Activated T-helper 1 cell treated with anti-CD3 and anti-CD28 coated beads, Interleukin-12 subunit alpha, Interleukin-12 subunit beta, Interleukin-2, Interleukin-4 antibody, amounts not matched to agents 30 ng/mL and 10 ng/mL and 1 ng/mL, durations not matched to agents 14 hours and 24 hours and 36 hours (primary cell): Measurements from ENCODE around the gene LRRC8A. TPM values are rescaled to one million over a fixed set of nuclear protein-coding genes. Genes with fewer than 3 reads are reported as not detected.
A peak's percentile ranks its signal among the peaks of the same experiment; 100 is the strongest.
"Not testable (repeated sequence)": the region's sequence is repeated elsewhere in the genome, so short reads cannot be mapped to it uniquely, and the experiment has no call there.

Source experiments
- DNase-seq: peaks from one replicate; pipeline ENCODE4 v3.0.0; 2021; ENCODE audit warnings: low spot score
- H3K27ac Mint-ChIP-seq: one replicate; pipeline ENCODE4 v1.8.0; 2021; ENCODE audit warnings: mild to moderate bottlenecking, mixed read lengths
- H3K27me3 Mint-ChIP-seq: one replicate; pipeline ENCODE4 v1.8.0; 2022; ENCODE audit warnings: mild to moderate bottlenecking, moderate library complexity, mixed read lengths; ENCODE audit not compliant: insufficient read depth
- H3K36me3 Mint-ChIP-seq: one replicate; pipeline ENCODE4 v1.8.0; 2021; ENCODE audit warnings: low read depth, mixed read lengths
- H3K4me1 Mint-ChIP-seq: one replicate; pipeline ENCODE4 v1.8.0; 2021; ENCODE audit warnings: low read depth, mixed read lengths
- H3K4me3 Mint-ChIP-seq: one replicate; pipeline ENCODE4 v1.8.0; 2021; ENCODE audit warnings: mild to moderate bottlenecking, moderate library complexity, mixed read lengths
- H3K9me3 Mint-ChIP-seq: one replicate; pipeline ENCODE4 v1.8.0; 2021; ENCODE audit warnings: mixed read lengths
- intact Hi-C: fragments of 100-400 bp; cut with micrococcal nuclease; formaldehyde crosslinking; loops from one replicate; pipeline ENCODE4 v1.15.1; 2024
- total RNA-seq: library from RNA; stranded (reverse); gene quantifications from 2 replicates; pipeline ENCODE4 v1.2.3, GENCODE V29; 2022

LRRC8A gene
- total RNA-seq, 1 donor from 2014 or later: 32.9 TPM

- H3K27ac Mint-ChIP-seq: peak overlapping the region; percentile 99
- no peak for DNase-seq
- no peaks in the 10 kb centered on the region for H3K9me3 Mint-ChIP-seq
- peaks cover 15% of the 10 kb centered on the region for H3K36me3 Mint-ChIP-seq
- intact Hi-C loops: loop anchor here (2.0 to 10.0 kb wide), 5 partner anchors 135 to 394 kb away; partner anchors contain the start of genes DOLPP1, PKN3, SPTAN1 and ZDHHC12
- no peaks in the 10 kb centered on the region for H3K27me3 Mint-ChIP-seq
- peaks cover 28% of the 10 kb centered on the region for H3K4me1 Mint-ChIP-seq
- H3K4me3 Mint-ChIP-seq: peak overlapping the region; percentile 98
Observed at GRCh38 chr9:128945798-128946501, 64.0 kb downstream of the LRRC8A start.

- Mint-ChIP-seq H3K27ac (peak overlapping the region; percentile 99), H3K4me3 (peak overlapping the region; percentile 98), H3K4me1 (peaks cover 36% of the 10 kb centered on the region), H3K36me3 (peaks cover 17% of the 10 kb centered on the region), H3K9me3 (no peaks in the 10 kb centered on the region), H3K27me3 (no peaks in the 10 kb centered on the region)
- intact Hi-C loops: loop anchor here (1.0 to 10.0 kb wide), 13 partner anchors 44 to 490 kb away; partner anchors contain the start of genes CRAT, DOLPP1, ENDOG and LRRC8A
- peak; percentile 12 for DNase-seq
Observed at GRCh38 chr9:128946571-128947276, 64.8 kb downstream of the LRRC8A start.

DNA sequence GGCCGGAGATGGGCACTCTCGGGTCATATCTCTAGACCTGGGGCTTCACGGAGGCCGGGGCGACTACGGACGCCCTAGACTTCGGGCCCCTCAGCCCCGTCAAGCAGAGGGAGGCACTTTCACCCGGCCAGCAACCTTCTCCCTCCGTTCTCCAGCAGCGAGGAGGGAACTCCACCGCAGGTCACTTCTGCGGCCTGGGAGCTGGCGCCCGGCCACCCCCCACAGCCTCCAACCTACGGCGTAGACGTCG, 65.3 kb downstream of the LRRC8A start:
- Mint-ChIP-seq H3K9me3 (no peaks in the 10 kb centered on the region), H3K4me3 (peak overlapping the region; percentile 98), H3K27me3 (no peaks in the 10 kb centered on the region), H3K4me1 (peaks cover 36% of the 10 kb centered on the region), H3K27ac (peak overlapping the region; percentile 99), H3K36me3 (peaks cover 17% of the 10 kb centered on the region)
- no peak for DNase-seq
- intact Hi-C loops: loop anchor here (1.0 to 10.0 kb wide), 13 partner anchors 45 to 491 kb away; partner anchors contain the start of genes CRAT, DOLPP1, ENDOG and LRRC8A

GRCh38 chr9:128947527-128948301, 65.8 kb downstream of the LRRC8A start, which contains the start of the genes DOLK and NUP188:
DOLK (minus strand) TSS chr9:128947603; CDS start chr9:128947303, 300 bp downstream.
NUP188 (plus strand) TSS chr9:128947699; CDS start chr9:128947720, 21 bp downstream.
- intact Hi-C loops: loop anchor here (1.0 to 10.0 kb wide), 16 partner anchors 45 to 625 kb away; partner anchors contain the start of genes COQ4, CRAT, DOLPP1 and ENDOG
- Mint-ChIP-seq H3K9me3 (no peaks in the 10 kb centered on the region), H3K27me3 (no peaks in the 10 kb centered on the region), H3K36me3 (peaks cover 19% of the 10 kb centered on the region), H3K27ac (peak within 1 kb of the TSS; percentile 99), H3K4me1 (peaks cover 38% of the 10 kb centered on the region), H3K4me3 (peak within 1 kb of the TSS; percentile 98)
- peak; percentile 99 for DNase-seq

GRCh38 chr9:128961403-128961802, 79.5 kb downstream of the LRRC8A start:
- peaks cover 23% of the 10 kb centered on the region for H3K36me3 Mint-ChIP-seq
- intact Hi-C loops: not testable (repeated sequence)

More at GRCh38 chr9:128961403-128961802, 79.5 kb downstream of the LRRC8A start:
- not testable (repeated sequence) for H3K4me1 Mint-ChIP-seq, H3K27me3 Mint-ChIP-seq, H3K9me3 Mint-ChIP-seq, H3K27ac Mint-ChIP-seq, H3K4me3 Mint-ChIP-seq, DNase-seq

Other genes starting within 250 kb of the LRRC8A start
- gene DYNC2I2, start 225.3 kb upstream of the LRRC8A start, total RNA-seq: 41.5 and 43.9 TPM in 2 replicates
- gene SET, start 192.9 kb upstream of the LRRC8A start, total RNA-seq: 775 and 795 TPM in 2 replicates
- gene PKN3, start 179.6 kb upstream of the LRRC8A start, total RNA-seq: 17.7 and 19.3 TPM in 2 replicates
- 51.7 and 54.4 TPM in 2 replicates for gene ZDHHC12, start 158.0 kb upstream of the LRRC8A start, total RNA-seq
- 21.1 and 21.5 TPM in 2 replicates for gene ZER1, start 110.2 kb upstream of the LRRC8A start, total RNA-seq
- 21.2 and 22.3 TPM in 2 replicates for gene TBC1D13, start 94.9 kb upstream of the LRRC8A start, total RNA-seq
- gene ENDOG, start 63.6 kb upstream of the LRRC8A start, total RNA-seq: 22.1 and 26.2 TPM in 2 replicates
- gene SPOUT1, start 52.3 kb upstream of the LRRC8A start, total RNA-seq: 151 and 158 TPM in 2 replicates
- 10.6 and 12.2 TPM in 2 replicates for gene KYAT1, start 183 bp upstream of the LRRC8A start, total RNA-seq
- gene PHYHD1, start 38.8 kb downstream of the LRRC8A start, total RNA-seq: 0.34 and 1.0 TPM in 2 replicates
- 17.7 and 18.1 TPM in 2 replicates for gene DOLK, start 65.5 kb downstream of the LRRC8A start, total RNA-seq
- 154 and 158 TPM in 2 replicates for gene NUP188, start 65.6 kb downstream of the LRRC8A start, total RNA-seq
- 71.1 and 74.8 TPM in 2 replicates for gene SH3GLB2, start 146.2 kb downstream of the LRRC8A start, total RNA-seq
- gene MIGA2, start 154.5 kb downstream of the LRRC8A start, total RNA-seq: 43.4 and 43.8 TPM in 2 replicates
- gene DOLPP1, start 199.0 kb downstream of the LRRC8A start, total RNA-seq: 28.4 and 30.2 TPM in 2 replicates
- gene CRAT, start 228.7 kb downstream of the LRRC8A start, total RNA-seq: 9.9 and 10.0 TPM in 2 replicates
- 105 and 114 TPM in 2 replicates for gene PTPA, start 229.3 kb downstream of the LRRC8A start, total RNA-seq